Smooth muscle cell (in vitro differentiated cells): Measurements from ENCODE around the gene RHOBTB3. TPM values are rescaled to one million over a fixed set of nuclear protein-coding genes. Genes with fewer than 3 reads are reported as not detected.
A peak's percentile ranks its signal among the peaks of the same experiment; 100 is the strongest.

ENCODE experiments used
- DNase-seq: peaks from one replicate; lab custom pipeline; 2025; ENCODE audit not compliant: unreplicated experiment; lab: John Stamatoyannopoulos, UW
- H2AFZ ChIP-seq: fragments of 200-600 bp; sonication (generic); 2 replicates; pipeline ENCODE4 v1.6.0; 2016; ENCODE audit warnings: antibody characterized with exemption, low read depth, mild to moderate bottlenecking
- H3F3A ChIP-seq: fragments of 200-600 bp; sonication (generic); 2 replicates; pipeline ENCODE4 v1.6.0; 2017; ENCODE audit warnings: antibody characterized with exemption, low read depth
- H3K27ac ChIP-seq: fragments of 200-600 bp; sonication (generic); 2 replicates; pipeline ENCODE4 v1.5.1; 2016; ENCODE audit warnings: low read depth, mild to moderate bottlenecking
- H3K27me3 ChIP-seq: fragments of 200-600 bp; sonication (generic); 2 replicates; pipeline ENCODE4 v1.6.1; 2016; ENCODE audit warnings: low read depth, mild to moderate bottlenecking
- H3K36me3 ChIP-seq: fragments of 200-600 bp; sonication (generic); 2 replicates; pipeline ENCODE4 v1.5.1; 2016; ENCODE audit warnings: low read depth
- H3K4me1 ChIP-seq: fragments of 200-600 bp; sonication (generic); 2 replicates; pipeline ENCODE4 v1.5.1; 2016; ENCODE audit warnings: low read depth
- H3K4me2 ChIP-seq: fragments of 200-600 bp; sonication (generic); 2 replicates; pipeline ENCODE4 v1.6.0; 2016; ENCODE audit warnings: mild to moderate bottlenecking
- H3K4me3 ChIP-seq: fragments of 200-600 bp; sonication (generic); 2 replicates; pipeline ENCODE4 v1.5.1; 2016; ENCODE audit warnings: mild to moderate bottlenecking
- H3K79me2 ChIP-seq: fragments of 200-600 bp; sonication (generic); 2 replicates; pipeline ENCODE4 v1.6.0; 2016; ENCODE audit warnings: low read depth, mild to moderate bottlenecking
- H3K9ac ChIP-seq: fragments of 200-600 bp; sonication (generic); 2 replicates; pipeline ENCODE4 v1.6.0; 2016; ENCODE audit warnings: low read depth
- H3K9me3 ChIP-seq: fragments of 200-600 bp; sonication (generic); replicated peaks from 2 replicates; pipeline ENCODE4 v1.5.1; 2016; ENCODE audit warnings: low read depth
- H4K20me1 ChIP-seq: fragments of 200-600 bp; sonication (generic); 2 replicates; pipeline ENCODE4 v1.6.0; 2016; ENCODE audit warnings: low read depth
- CTCF ChIP-seq: fragments of 200-600 bp; sonication (generic); IDR thresholded peaks from 2 replicates; pipeline ENCODE4 v1.5.1; 2017; ENCODE audit warnings: borderline replicate concordance, mild to moderate bottlenecking, antibody characterized with exemption; ENCODE audit not compliant: insufficient read depth, poor library complexity, severe bottlenecking
- WGBS: methylation state at CpG from one replicate; pipeline ENCODE4 v1.1.7; 2016; ENCODE audit warnings: low lambda C conversion rate; 5-methylcytosine and 5-hydroxymethylcytosine counted together
- polyA plus RNA-seq: library from polyadenylated mRNA; unstranded; fragments of >200 nt; fragmentation: Nextera tagmentation; extraction: Ambion mirVana; gene quantifications from 2 replicates; pipeline ENCODE4 v1.2.1, GENCODE V29; 2016
- total RNA-seq: library from RNA; depleted of rRNA; stranded (reverse); fragments of >200 nt; gene quantifications from 2 replicates; pipeline ENCODE4 v1.2.3, GENCODE V29; 2014

RHOBTB3 gene
- total and polyA plus RNA-seq, 2 experiments from 2014 or later: 127 to 213 TPM

GRCh38 chr5:95821110-95822021 lies 90.2 kb downstream of the RHOBTB3 start:
- WGBS: 63% methylated on average over 9 of the region's 9 CpGs
- no peaks in the 10 kb centered on the region for H3K36me3 ChIP-seq
- H3K4me2 ChIP-seq: peak overlapping the region; percentile 88
- H3K4me3 ChIP-seq: peak overlapping the region; percentile 78
- no peaks in the 10 kb centered on the region for H3K27me3 ChIP-seq
- peak overlapping the region; percentile 96 for H3K27ac ChIP-seq
- peak overlapping the region; percentile 70 for H2AFZ ChIP-seq
- H3K4me1 ChIP-seq: peaks cover 30% of the 10 kb centered on the region
- peaks cover 41% of the 10 kb centered on the region for H3K79me2 ChIP-seq
- DNase-seq: no peak
- H3K9me3 ChIP-seq: no peaks in the 10 kb centered on the region
- H3F3A ChIP-seq: peaks cover 21% of the 10 kb centered on the region
- H4K20me1 ChIP-seq: peaks cover 48% of the 10 kb centered on the region
- peak overlapping the region; percentile 81 for H3K9ac ChIP-seq
- TF ChIP-seq CTCF: no peak

DNA sequence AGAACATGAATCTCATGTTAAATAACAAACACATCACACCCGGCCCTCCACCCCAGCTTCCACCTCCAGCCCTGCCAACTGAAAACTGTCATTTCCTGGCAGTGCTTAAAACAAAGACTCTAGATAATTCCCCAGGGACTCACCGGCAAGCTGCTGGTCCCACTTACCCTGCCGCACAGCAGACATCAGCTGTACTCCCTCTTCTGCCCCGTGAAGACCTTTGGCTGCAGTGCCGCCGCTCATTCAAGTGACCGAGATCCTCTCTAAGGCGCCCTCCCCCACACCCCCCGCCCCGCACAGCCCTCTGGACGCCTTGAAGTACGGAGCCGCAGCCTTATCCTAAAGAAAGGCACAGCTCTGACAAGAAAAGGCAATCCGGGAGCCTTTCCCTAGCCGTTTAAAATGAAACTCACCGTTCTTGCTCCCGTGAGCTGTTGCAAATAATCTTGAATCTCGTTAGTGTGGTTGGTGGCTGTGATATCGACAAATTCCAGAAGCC lies 91.0 kb downstream of the RHOBTB3 start:
- 1% methylated on average over 15 of the region's 19 CpGs for WGBS
- peak; percentile 41 for DNase-seq
- H3F3A ChIP-seq: peaks cover 21% of the 10 kb centered on the region

DNA sequence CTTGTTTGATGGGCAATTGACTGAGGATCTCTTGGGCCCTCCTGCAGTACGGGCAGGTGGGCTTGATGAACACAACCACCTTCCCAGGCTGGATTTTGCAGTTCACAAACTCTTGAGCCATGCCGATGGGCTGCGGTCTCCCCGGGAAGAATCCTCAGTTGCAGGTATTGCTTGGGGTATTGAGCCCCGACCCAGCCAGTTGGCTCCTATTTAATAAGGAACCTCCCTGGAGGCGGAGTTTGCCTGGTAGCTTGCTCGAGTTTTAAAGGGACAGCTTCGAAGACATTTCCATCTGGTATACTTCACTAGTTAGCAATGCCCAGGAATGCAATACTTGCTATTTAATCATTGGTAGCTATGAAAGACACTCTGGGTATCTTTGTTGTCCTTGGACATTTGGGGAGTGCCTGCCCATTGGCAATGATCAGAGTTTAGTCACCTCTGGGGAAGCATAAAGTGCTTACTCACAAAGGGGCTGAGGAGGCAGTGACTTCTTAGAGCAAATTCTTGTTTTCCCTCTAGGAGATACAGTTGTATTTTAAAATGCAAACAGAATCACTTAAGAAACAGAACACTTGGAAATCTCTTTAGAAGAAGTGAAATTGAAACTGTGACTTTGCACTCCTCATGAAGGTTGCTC lies 91.5 kb downstream of the RHOBTB3 start, which contains the start of gene GLRX:
Gene GLRX (minus strand): TSS at position 185 of the 640 bp plus-strand sequence. CDS start 64 bp downstream, at position 121.
- Histone ChIP-seq H3K9me3 (no peaks in the 10 kb centered on the region), H2AFZ (peak within 1 kb of the TSS; percentile 70), H3K9ac (peak within 1 kb of the TSS; percentile 81), H3K27ac (peak within 1 kb of the TSS; percentile 96), H3K36me3 (no peaks in the 10 kb centered on the region), H3K79me2 (peaks cover 33% of the 10 kb centered on the region), H3K4me3 (peak within 1 kb of the TSS; percentile 78), H3K4me1 (peaks cover 26% of the 10 kb centered on the region), H3F3A (peaks cover 21% of the 10 kb centered on the region), H3K4me2 (peak within 1 kb of the TSS; percentile 88), H3K27me3 (no peaks in the 10 kb centered on the region), H4K20me1 (peaks cover 35% of the 10 kb centered on the region)
- WGBS: 2% methylated on average over 8 of the region's 8 CpGs
- DNase-seq: peak; percentile 41
- TF ChIP-seq CTCF: no peak

More for the DNA sequence above, 91.0 kb downstream of the RHOBTB3 start:
- Histone ChIP-seq H3K27me3 (no peaks in the 10 kb centered on the region), H3K79me2 (peaks cover 33% of the 10 kb centered on the region), H4K20me1 (peaks cover 41% of the 10 kb centered on the region), H3K4me3 (peak overlapping the region; percentile 78), H3K4me1 (peaks cover 30% of the 10 kb centered on the region), H3K9ac (peak overlapping the region; percentile 81), H3K27ac (peak overlapping the region; percentile 96), H3K9me3 (no peaks in the 10 kb centered on the region), H2AFZ (peak overlapping the region; percentile 70), H3K4me2 (peak overlapping the region; percentile 88), H3K36me3 (no peaks in the 10 kb centered on the region)
- TF ChIP-seq CTCF: no peak
